A549 (cell line): ENCODE results near the gene ZNF280B.
"Not testable (repeated sequence)": the region's sequence is repeated elsewhere in the genome, so short reads cannot be mapped to it uniquely, and the experiment has no call there.

Source experiments
- CTCF ChIP-seq: fragments of >200 bp; sonication (Bioruptor Twin); formaldehyde crosslinking; IDR thresholded peaks from 3 replicates; pipeline ENCODE4 v1.5.1; 2016
- ELK1 ChIP-seq: fragments of 150-350 bp; IDR thresholded peaks from 2 replicates; pipeline ENCODE4 v1.6.1; 2014; ENCODE audit warnings: low read depth, mild to moderate bottlenecking, low read length
- EP300 ChIP-seq, 2 experiments: fragments of >200 bp; sonication (Bioruptor Twin); formaldehyde crosslinking; IDR thresholded peaks; 2 replicates in 1 of 2; 3 replicates in 1 of 2; pipeline ENCODE4 v1.6.1; 2016 to 2017
- HOXB5 ChIP-seq: fragments of 250-450 bp; sonication (Bioruptor Pico); IDR thresholded peaks from 2 replicates; pipeline ENCODE4 v1.5.0; 2020; ENCODE audit warnings: mild to moderate bottlenecking, moderate library complexity
- MAFK ChIP-seq: fragments of 450-650 bp; IDR thresholded peaks from 2 replicates; pipeline ENCODE4 v1.6.1; 2014; ENCODE audit not compliant: partially characterized antibody
- MAZ ChIP-seq: fragments of 150-350 bp; IDR thresholded peaks from 2 replicates; pipeline ENCODE4 v1.6.1; 2014; ENCODE audit warnings: antibody characterized with exemption, low read depth, low read length, borderline replicate concordance
- POLR2A ChIP-seq: IDR thresholded peaks from 2 replicates; pipeline ENCODE4 v1.6.1; 2012; ENCODE audit warnings: mild to moderate bottlenecking, low read length
- RAD21 ChIP-seq, 2 experiments: fragments of >200 bp in 1 of 2; sonication (Bioruptor Twin) in 1 of 2; formaldehyde crosslinking in 1 of 2; IDR thresholded peaks in 1 of 2; conservative IDR thresholded peaks in 1 of 2; 2 replicates in 1 of 2; 3 replicates in 1 of 2; pipeline ENCODE4 v1.6.1; 2012 to 2018; ENCODE audit warnings: inconsistent platforms in 1 of 2
- RCOR1 ChIP-seq: fragments of 150-350 bp; IDR thresholded peaks from 2 replicates; pipeline ENCODE4 v1.6.1; 2014; ENCODE audit warnings: antibody characterized with exemption, low read length, low read depth
- REST ChIP-seq: fragments of 200-600 bp; sonication (generic); IDR thresholded peaks from 2 replicates; pipeline ENCODE4 v1.6.1; 2016; ENCODE audit warnings: antibody characterized with exemption, mild to moderate bottlenecking, moderate library complexity

GRCh38 chr22:22532547-22533071, 24.1 kb upstream of the ZNF280B start:
- TF ChIP-seq RCOR1; HOXB5 (CRISPR knock-in tag); ELK1; POLR2A; MAFK; REST; CTCF; RAD21 (conservative IDR thresholded peaks at IDR 0.05 in 1 of 2, IDR thresholded peaks at IDR 0.05 in 1 of 2); EP300 (IDR thresholded peaks at IDR 0.05); MAZ: not testable (repeated sequence)
